Measurements from ENCODE around the gene GNL1. TPM values are rescaled to one million over a fixed set of nuclear protein-coding genes. Genes with fewer than 3 reads are reported as not detected.

The GNL1 gene
- polyA plus RNA-seq, 1 donor (not counting 4 experiments of a cell fraction or from before 2014, with no cell fraction given), result 39.5 TPM

- H3K27ac ChIP-seq (ENCODE audit: control insufficient read depth, insufficient read depth, low read length), result peak overlapping the region; percentile 89
- no peak for TF ChIP-seq CTCF (optimal IDR thresholded peaks at IDR 0.05 in 1 of 3, IDR thresholded peaks at IDR 0.05 in 1 of 3, conservative IDR thresholded peaks at IDR 0.05 in 1 of 3; ENCODE audit: extremely low read depth in 1 of 3, insufficient read depth in 2 of 3, low read length in 3 of 3)
- TF ChIP-seq EZH2 (IDR thresholded peaks at IDR 0.05; ENCODE audit: low read length), result no peak
- H3K4me3 ChIP-seq (ENCODE audit: control insufficient read depth in 2 of 3, extremely low read depth in 1 of 3, insufficient read depth in 2 of 3, low read depth in 1 of 3, low read length in 3 of 3), result peak overlapping the region; percentile 91 to 100 (median 99)
- H3K27me3 ChIP-seq (ENCODE audit: control insufficient read depth, extremely low read depth, insufficient read depth, low read length), result no peaks in the 10 kb centered on the region
- dilution Hi-C loops (cut with MboI; ENCODE audit: extremely low pct_ligation_motif_present, low sequenced_read_pairs), result no loop called here
- H3K36me3 ChIP-seq (ENCODE audit: control insufficient read depth in 2 of 2, extremely low read depth in 1 of 2, insufficient read depth in 2 of 2, low read length in 2 of 2), result peaks cover 16 to 27% of the 10 kb centered on the region in 2 experiments
- no peaks in the 10 kb centered on the region for H4K20me1 ChIP-seq (ENCODE audit: control insufficient read depth, extremely low read depth, insufficient read depth, low read length)
- H3K4me1 ChIP-seq (ENCODE audit: control insufficient read depth, extremely low read depth, insufficient read depth, low read length), result peaks cover 18% of the 10 kb centered on the region
- DNase-seq (ENCODE audit: low read depth, low spot score) (no peak), FAIRE-seq (no peak)
- H3K79me2 ChIP-seq (ENCODE audit: control insufficient read depth, insufficient read depth, low read length), result peaks cover 23% of the 10 kb centered on the region
- H3K9ac ChIP-seq (ENCODE audit: control insufficient read depth, extremely low read depth, insufficient read depth, low read length), result peak overlapping the region; percentile 95
- H2AFZ ChIP-seq (ENCODE audit: control insufficient read depth, low read length), result peak overlapping the region; percentile 96
- no peaks in the 10 kb centered on the region for H3K9me3 ChIP-seq (ENCODE audit: control insufficient read depth, low read depth, low read length)
- peaks cover 4% of the 10 kb centered on the region for H3K9me1 ChIP-seq (ENCODE audit: control insufficient read depth, extremely low read depth, insufficient read depth, low read length)
- H3K4me2 ChIP-seq (ENCODE audit: control insufficient read depth, extremely low read depth, insufficient read depth, low read depth, low read length), result peak overlapping the region; percentile 94
Observed at GRCh38 chr6:30554962-30555815, 1.1 kb downstream of the GNL1 start.

- no peaks in the 10 kb centered on the region for H3K27me3 ChIP-seq (ENCODE audit: control insufficient read depth, extremely low read depth, insufficient read depth, low read length)
- H3K4me3 ChIP-seq (ENCODE audit: control insufficient read depth in 2 of 3, extremely low read depth in 1 of 3, insufficient read depth in 2 of 3, low read depth in 1 of 3, low read length in 3 of 3), result no peak overlapping the region
- H3K79me2 ChIP-seq (ENCODE audit: control insufficient read depth, insufficient read depth, low read length), result peaks cover 23% of the 10 kb centered on the region
- H3K9me3 ChIP-seq (ENCODE audit: control insufficient read depth, low read depth, low read length), result no peaks in the 10 kb centered on the region
- FAIRE-seq (no peak), DNase-seq (ENCODE audit: low read depth, low spot score) (no peak)
- no peaks in the 10 kb centered on the region for H4K20me1 ChIP-seq (ENCODE audit: control insufficient read depth, extremely low read depth, insufficient read depth, low read length)
- no peak overlapping the region for H3K27ac ChIP-seq (ENCODE audit: control insufficient read depth, insufficient read depth, low read length)
- dilution Hi-C loops (cut with MboI; ENCODE audit: extremely low pct_ligation_motif_present, low sequenced_read_pairs), result no loop called here
- no peak overlapping the region for H2AFZ ChIP-seq (ENCODE audit: control insufficient read depth, low read length)
- H3K9ac ChIP-seq (ENCODE audit: control insufficient read depth, extremely low read depth, insufficient read depth, low read length), result no peak overlapping the region
- H3K9me1 ChIP-seq (ENCODE audit: control insufficient read depth, extremely low read depth, insufficient read depth, low read length), result peaks cover 4% of the 10 kb centered on the region
- H3K4me2 ChIP-seq (ENCODE audit: control insufficient read depth, extremely low read depth, insufficient read depth, low read depth, low read length), result no peak overlapping the region
- TF ChIP-seq CTCF (optimal IDR thresholded peaks at IDR 0.05 in 1 of 3, IDR thresholded peaks at IDR 0.05 in 1 of 3, conservative IDR thresholded peaks at IDR 0.05 in 1 of 3; ENCODE audit: extremely low read depth in 1 of 3, insufficient read depth in 2 of 3, low read length in 3 of 3) (no peak), EZH2 (IDR thresholded peaks at IDR 0.05; ENCODE audit: low read length) (no peak)
- peaks cover 18% of the 10 kb centered on the region for H3K4me1 ChIP-seq (ENCODE audit: control insufficient read depth, extremely low read depth, insufficient read depth, low read length)
- peaks cover 18 to 29% of the 10 kb centered on the region in 2 experiments for H3K36me3 ChIP-seq (ENCODE audit: control insufficient read depth in 2 of 2, extremely low read depth in 1 of 2, insufficient read depth in 2 of 2, low read length in 2 of 2)
Observed at GRCh38 chr6:30554404-30554803, 1.9 kb downstream of the GNL1 start.
